Gastrocnemius medialis (tissue), 4 donors: ENCODE measurements around the gene FTCD. TPM values are rescaled to one million over a fixed set of nuclear protein-coding genes. Genes with fewer than 3 reads are reported as not detected.
A peak's percentile ranks its signal among the peaks of the same experiment; 100 is the strongest.

ENCODE experiments used
- ATAC-seq, 2 donors: fragments of 150-250 bp; one replicate each; pipeline ENCODE4 v1.9.1; 2016
- DNase-seq, 2 donors: peaks; one replicate each; pipeline ENCODE4 v3.0.0-alpha.2; 2019
- H3K27ac ChIP-seq, 4 donors: fragments of 200-600 bp; sonication (generic); 1 replicate in 1 of 4; 2 replicates in 3 of 4; pipeline ENCODE4 v1.5.1; 2016 to 2018; ENCODE audit warnings: mild to moderate bottlenecking in 2 of 4, moderate library complexity in 1 of 4
- H3K27me3 ChIP-seq, 3 donors: fragments of 200-600 bp; sonication (generic) in 2 of 3; 1 replicate in 1 of 3; 2 replicates in 2 of 3; pipeline versions ENCODE4 v1.5.1 to v1.6.0; 2016 to 2019; ENCODE audit warnings: mild to moderate bottlenecking in 1 of 3, moderate library complexity in 1 of 3
- H3K36me3 ChIP-seq, 2 donors: fragments of 200-600 bp; sonication (generic) in 1 of 2; one replicate each; pipeline ENCODE4 v1.5.1; 2017 to 2018
- H3K4me1 ChIP-seq, 2 donors: fragments of 200-600 bp; sonication (generic) in 1 of 2; one replicate each; pipeline ENCODE4 v1.5.1; 2016 to 2017; ENCODE audit warnings: mild to moderate bottlenecking in 2 of 2
- H3K4me3 ChIP-seq, 4 donors: fragments of 200-600 bp; sonication (generic) in 3 of 4; 1 replicate in 1 of 4; 2 replicates in 3 of 4; pipeline ENCODE4 v1.5.1; 2016 to 2019; ENCODE audit warnings: mild to moderate bottlenecking in 2 of 4
- H3K9me3 ChIP-seq, 3 donors: fragments of 200-600 bp; sonication (generic) in 2 of 3; 1 replicate in 1 of 3; 2 replicates in 2 of 3; pipeline ENCODE4 v1.5.1; 2016 to 2019
- POLR2A ChIP-seq, 2 donors: fragments of 450-650 bp; IDR thresholded peaks; one replicate each; pipeline ENCODE4 v1.6.1; 2017; ENCODE audit warnings: antibody characterized with exemption in 2 of 2, mild to moderate bottlenecking in 2 of 2, moderate library complexity in 2 of 2
- in situ Hi-C, 4 donors: fragments of 200-750 bp; cut with MboI; loops; one replicate each; pipeline versions ENCODE4 v1.15.0 to v1.8.0; 2017; ENCODE audit warnings: low sequenced_read_pairs in 4 of 4
- intact Hi-C: fragments of 100-400 bp; cut with DNase I; formaldehyde crosslinking; loops from one replicate; pipeline ENCODE4 v1.15.1; 2023; ENCODE audit warnings: low total_unique reads
- total RNA-seq, 4 donors: library from RNA; depleted of rRNA; stranded (reverse); fragments of >200 nt; gene quantifications; one replicate each; pipeline versions ENCODE4 v1.1.0 to v1.2.3, GENCODE V29; 2016
- TF ChIP-seq, protein P1 (sequence below), 5 experiments: fragments of 450-650 bp in 3 of 5; fragments of 200-600 bp in 2 of 5; sonication (generic) in 2 of 5; IDR thresholded peaks in 4 of 5; conservative IDR thresholded peaks in 1 of 5; 1 replicate in 4 of 5; 2 replicates in 1 of 5; pipeline ENCODE4 v1.5.1; 2016 to 2019; ENCODE audit warnings: antibody characterized with exemption in 5 of 5, mild to moderate bottlenecking in 3 of 5, moderate library complexity in 3 of 5

The FTCD gene
- total RNA-seq, 4 donors from 2014 or later, result 0.33 to 0.95 TPM; not detected in 2

DNA sequence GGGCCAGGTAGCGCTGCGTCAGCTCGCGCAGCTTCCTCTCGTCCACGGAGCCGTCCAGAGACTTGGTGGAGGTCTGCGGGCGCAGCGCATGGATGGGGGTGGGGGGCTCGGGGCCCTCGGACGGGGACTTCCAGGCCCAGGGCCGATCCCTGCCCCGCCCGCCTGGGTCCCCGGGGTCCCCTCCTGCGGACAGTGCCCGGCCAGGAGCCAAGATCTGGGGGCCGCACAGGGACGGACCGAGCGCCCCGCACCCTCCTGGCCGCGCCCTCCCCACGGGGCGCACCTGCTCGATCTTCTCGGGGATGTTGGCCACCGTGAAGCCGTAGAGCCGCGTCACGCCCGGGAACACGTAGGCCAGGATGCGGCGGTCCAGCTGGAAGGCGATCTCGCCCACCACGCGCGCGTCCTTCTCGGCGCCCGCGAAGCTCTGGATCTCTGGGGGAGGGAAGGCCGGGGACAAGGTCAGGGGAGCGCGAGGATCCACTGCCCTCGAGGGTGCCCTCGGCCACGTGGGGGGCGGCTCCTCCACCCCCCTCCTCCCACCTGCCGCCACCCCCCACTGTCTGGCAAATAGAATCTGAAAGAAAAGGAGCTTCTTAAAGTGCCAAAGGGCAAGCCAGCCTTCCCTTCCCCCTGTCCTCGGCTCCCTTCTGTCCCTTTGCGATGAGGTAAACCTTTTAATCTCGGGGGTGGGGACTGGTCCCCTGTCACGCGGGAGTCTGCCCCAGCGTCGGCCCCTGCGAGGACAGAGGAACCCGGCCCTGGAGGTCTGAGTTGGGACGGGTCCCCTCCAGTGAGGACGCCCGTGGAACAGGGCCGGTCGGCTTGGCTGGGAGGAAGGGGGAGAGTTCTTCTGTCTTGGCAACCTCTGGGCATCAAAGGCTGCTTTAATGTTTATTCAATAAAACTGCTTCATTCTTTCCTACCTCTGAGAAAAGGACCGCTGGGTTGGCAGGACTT is 6.5 kb upstream of the FTCD start:
- Histone ChIP-seq H3K4me1 (no peaks in the 10 kb centered on the region), H3K9me3 (no peaks in the 10 kb centered on the region), H3K36me3 (no peaks in the 10 kb centered on the region), H3K27me3 (peaks cover 0 to 12% (median 7%) of the 10 kb centered on the region in 3 donors), H3K4me3 (no peak overlapping the region), H3K27ac (no peak overlapping the region)
- no peak for DNase-seq
- TF ChIP-seq, protein P1, sequence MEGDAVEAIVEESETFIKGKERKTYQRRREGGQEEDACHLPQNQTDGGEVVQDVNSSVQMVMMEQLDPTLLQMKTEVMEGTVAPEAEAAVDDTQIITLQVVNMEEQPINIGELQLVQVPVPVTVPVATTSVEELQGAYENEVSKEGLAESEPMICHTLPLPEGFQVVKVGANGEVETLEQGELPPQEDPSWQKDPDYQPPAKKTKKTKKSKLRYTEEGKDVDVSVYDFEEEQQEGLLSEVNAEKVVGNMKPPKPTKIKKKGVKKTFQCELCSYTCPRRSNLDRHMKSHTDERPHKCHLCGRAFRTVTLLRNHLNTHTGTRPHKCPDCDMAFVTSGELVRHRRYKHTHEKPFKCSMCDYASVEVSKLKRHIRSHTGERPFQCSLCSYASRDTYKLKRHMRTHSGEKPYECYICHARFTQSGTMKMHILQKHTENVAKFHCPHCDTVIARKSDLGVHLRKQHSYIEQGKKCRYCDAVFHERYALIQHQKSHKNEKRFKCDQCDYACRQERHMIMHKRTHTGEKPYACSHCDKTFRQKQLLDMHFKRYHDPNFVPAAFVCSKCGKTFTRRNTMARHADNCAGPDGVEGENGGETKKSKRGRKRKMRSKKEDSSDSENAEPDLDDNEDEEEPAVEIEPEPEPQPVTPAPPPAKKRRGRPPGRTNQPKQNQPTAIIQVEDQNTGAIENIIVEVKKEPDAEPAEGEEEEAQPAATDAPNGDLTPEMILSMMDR (IDR thresholded peaks at IDR 0.05 in 4 of 5, conservative IDR thresholded peaks at IDR 0.05 in 1 of 5), result no peak
- TF ChIP-seq POLR2A (IDR thresholded peaks at IDR 0.05), result no peak
- in situ Hi-C loops (no loop called here), intact Hi-C loops (no loop called here)
- ATAC-seq, result no peak

DNA sequence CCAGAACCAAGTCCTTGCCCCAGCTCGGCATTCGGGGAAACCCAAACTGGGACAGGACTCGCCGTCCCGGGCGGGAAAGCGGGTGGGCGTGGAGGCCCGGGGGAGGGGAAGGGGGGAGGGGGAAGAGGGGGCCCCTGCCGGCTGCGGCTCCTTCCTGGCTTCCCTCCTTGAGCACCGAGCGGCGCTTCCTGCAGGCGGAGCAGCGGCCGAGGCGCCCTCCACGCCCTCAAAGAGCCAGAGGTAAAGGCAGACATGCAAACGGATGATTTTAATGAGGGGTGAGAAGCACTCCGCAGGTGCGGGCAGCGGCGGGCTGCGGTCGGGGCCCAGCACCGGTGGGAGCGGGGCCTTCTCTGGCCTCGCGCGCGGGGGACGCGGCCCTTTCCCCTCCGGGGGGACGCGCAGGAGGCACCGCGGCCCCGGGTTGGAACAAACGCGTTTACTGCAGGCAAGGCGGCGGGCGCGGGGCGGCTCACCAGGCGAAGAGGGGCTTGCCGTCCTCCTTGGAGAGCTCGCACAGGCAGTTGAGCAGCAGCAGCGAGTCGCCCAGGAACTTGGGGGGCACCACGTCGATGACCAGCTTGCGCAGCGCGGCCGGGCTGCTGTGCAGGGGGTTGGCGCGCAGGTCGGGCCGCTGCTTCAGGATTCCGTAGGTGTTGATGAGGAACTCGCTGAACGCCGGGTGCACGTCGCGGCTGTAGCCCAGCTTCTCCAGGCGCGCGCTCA is 5.7 kb upstream of the FTCD start:
- Histone ChIP-seq H3K4me3 (no peak overlapping the region), H3K36me3 (no peaks in the 10 kb centered on the region), H3K27me3 (peaks cover 0 to 12% (median 7%) of the 10 kb centered on the region in 3 donors), H3K4me1 (no peaks in the 10 kb centered on the region), H3K27ac (no peak overlapping the region), H3K9me3 (no peaks in the 10 kb centered on the region)
- in situ Hi-C loops (no loop called here), intact Hi-C loops (no loop called here)
- DNase-seq (peak in 1 of 2 donors; percentile 1), ATAC-seq (no peak)
- TF ChIP-seq, protein P1 (IDR thresholded peaks at IDR 0.05 in 4 of 5, conservative IDR thresholded peaks at IDR 0.05 in 1 of 5), result no peak
- no peak for TF ChIP-seq POLR2A (IDR thresholded peaks at IDR 0.05)

DNA sequence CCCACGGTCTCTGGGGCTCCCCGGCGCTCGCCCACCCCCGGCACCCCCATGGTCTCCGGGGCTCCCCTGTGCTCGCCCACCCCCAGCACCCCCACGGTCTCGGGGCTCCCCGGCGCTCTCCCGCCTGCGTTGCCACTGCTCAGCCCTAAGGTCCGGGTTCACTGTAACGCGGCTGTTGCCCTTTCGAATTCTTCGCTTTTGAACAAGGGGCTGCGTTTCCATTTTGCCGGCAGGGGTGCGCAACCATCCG is 5.2 kb upstream of the FTCD start:
- ATAC-seq, result no peak
- Histone ChIP-seq H3K27me3 (peaks cover 0 to 9% (median 7%) of the 10 kb centered on the region in 3 donors), H3K36me3 (no peaks in the 10 kb centered on the region), H3K9me3 (no peaks in the 10 kb centered on the region), H3K4me3 (no peak overlapping the region), H3K27ac (no peak overlapping the region), H3K4me1 (no peaks in the 10 kb centered on the region)
- TF ChIP-seq, protein P1 (IDR thresholded peaks at IDR 0.05 in 4 of 5, conservative IDR thresholded peaks at IDR 0.05 in 1 of 5), result no peak
- TF ChIP-seq POLR2A (IDR thresholded peaks at IDR 0.05), result no peak
- in situ Hi-C loops (no loop called here), intact Hi-C loops (no loop called here)
- DNase-seq, result no peak

DNA sequence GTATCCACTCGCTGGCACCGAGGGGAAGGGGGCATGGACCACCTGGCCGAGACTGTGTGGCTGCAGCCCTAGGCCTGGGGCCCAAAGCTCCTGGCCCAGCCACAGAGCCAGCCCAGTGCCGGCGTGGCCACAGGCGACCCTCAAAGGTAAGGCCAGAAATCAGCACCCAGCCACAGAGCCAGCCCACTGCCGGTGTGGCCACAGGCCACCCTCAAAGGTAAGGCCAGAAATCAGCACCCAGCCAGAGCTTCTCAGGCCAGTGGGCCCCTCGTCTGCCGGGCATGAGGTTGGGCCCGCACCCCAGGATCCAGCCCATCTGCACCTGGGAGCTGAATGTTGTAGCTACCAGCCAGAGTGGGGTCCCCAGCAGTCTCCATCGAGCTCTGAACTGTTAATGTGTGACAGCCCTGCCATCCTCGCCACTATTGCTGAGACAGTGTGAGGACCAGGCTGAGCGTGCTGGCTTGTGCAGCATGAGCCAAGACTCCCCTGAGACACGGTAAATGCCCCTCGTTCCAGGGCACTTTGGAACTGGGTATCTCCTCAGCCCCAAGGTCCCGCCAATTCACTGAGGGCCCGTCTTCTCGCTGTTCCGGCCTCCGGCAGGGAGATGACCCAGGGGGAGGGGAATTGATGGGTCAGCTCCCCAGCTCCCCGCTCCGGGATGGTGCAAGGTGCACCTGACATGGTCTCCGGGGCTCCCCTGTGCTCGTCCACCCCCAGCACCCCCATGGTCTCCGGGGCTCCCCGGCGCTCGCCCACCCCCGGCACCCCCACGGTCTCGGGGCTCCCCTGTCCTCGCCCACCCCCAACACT is 4.7 kb upstream of the FTCD start:
- Histone ChIP-seq H3K9me3 (no peaks in the 10 kb centered on the region), H3K27ac (no peak overlapping the region), H3K27me3 (peaks cover 0 to 7% (median 7%) of the 10 kb centered on the region in 3 donors), H3K4me1 (no peaks in the 10 kb centered on the region), H3K4me3 (no peak overlapping the region), H3K36me3 (no peaks in the 10 kb centered on the region)
- no peak for ATAC-seq
- in situ Hi-C loops (no loop called here), intact Hi-C loops (no loop called here)
- TF ChIP-seq POLR2A (IDR thresholded peaks at IDR 0.05), result no peak
- TF ChIP-seq, protein P1 (IDR thresholded peaks at IDR 0.05 in 4 of 5, conservative IDR thresholded peaks at IDR 0.05 in 1 of 5), result no peak
- DNase-seq, result peak; percentile 0 to 7
